ENCODE data around the gene KCTD17. TPM values are rescaled to one million over a fixed set of nuclear protein-coding genes. Genes with fewer than 3 reads are reported as not detected.

The KCTD17 gene
- total RNA-seq, 1 donor from 2014 or later, result 19.2 TPM

DNA sequence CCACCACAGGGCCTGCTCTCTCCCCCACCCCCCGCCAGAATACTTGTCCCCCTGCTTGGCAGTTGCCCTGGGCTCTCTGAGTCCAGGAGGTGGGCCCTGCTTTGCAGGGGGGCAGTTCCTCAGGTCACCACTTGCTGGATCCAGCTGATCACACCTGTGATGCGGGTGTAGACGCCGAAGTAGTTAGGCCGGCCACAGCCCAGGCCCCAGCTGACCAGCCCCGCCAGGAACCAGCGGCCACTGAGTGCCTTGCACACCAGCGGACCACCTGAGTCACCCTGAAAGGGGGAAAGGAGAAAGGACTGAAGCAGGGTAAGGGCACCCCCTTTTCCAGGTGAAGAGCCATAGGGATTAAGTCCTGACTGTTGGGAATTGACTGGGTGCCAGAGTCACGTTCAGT, 14.4 kb downstream of the KCTD17 start:
- DNase-seq, result no peak
- Histone ChIP-seq H3K4me1 (no peaks in the 10 kb centered on the region), H3K9me3 (no peaks in the 10 kb centered on the region), H3K27me3 (peaks cover 24% of the 10 kb centered on the region), H3K4me3 (no peak overlapping the region), H3K27ac (no peak overlapping the region), H3K36me3 (no peaks in the 10 kb centered on the region)
- intact Hi-C loops (cut with DNase I), result no loop called here
- no peak for ATAC-seq
- TF ChIP-seq, protein P1, sequence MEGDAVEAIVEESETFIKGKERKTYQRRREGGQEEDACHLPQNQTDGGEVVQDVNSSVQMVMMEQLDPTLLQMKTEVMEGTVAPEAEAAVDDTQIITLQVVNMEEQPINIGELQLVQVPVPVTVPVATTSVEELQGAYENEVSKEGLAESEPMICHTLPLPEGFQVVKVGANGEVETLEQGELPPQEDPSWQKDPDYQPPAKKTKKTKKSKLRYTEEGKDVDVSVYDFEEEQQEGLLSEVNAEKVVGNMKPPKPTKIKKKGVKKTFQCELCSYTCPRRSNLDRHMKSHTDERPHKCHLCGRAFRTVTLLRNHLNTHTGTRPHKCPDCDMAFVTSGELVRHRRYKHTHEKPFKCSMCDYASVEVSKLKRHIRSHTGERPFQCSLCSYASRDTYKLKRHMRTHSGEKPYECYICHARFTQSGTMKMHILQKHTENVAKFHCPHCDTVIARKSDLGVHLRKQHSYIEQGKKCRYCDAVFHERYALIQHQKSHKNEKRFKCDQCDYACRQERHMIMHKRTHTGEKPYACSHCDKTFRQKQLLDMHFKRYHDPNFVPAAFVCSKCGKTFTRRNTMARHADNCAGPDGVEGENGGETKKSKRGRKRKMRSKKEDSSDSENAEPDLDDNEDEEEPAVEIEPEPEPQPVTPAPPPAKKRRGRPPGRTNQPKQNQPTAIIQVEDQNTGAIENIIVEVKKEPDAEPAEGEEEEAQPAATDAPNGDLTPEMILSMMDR (IDR thresholded peaks at IDR 0.05), result no peak

DNA sequence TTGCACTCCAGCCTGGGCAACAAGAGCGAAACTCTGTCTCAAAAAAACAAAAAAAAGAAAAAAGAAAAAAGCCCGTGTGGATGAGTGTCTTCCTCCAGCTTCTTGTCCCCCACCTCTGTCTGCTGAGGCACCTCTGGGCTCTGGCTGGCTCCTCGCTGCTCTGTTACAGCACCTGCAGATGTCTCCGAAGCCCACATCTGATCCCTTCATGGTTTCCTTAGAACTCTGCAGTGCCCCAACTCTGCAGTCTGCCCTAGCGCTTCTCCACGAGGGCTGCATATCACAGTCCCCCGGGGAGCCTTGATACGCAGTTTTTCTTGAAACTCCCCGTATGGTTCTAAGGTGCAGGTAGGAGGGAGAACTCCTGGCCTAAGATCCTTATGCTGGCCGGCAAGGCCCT, 15.9 kb downstream of the KCTD17 start:
- no peak for ATAC-seq
- TF ChIP-seq, protein P1 (IDR thresholded peaks at IDR 0.05), result no peak
- H3K9me3 ChIP-seq, result no peaks in the 10 kb centered on the region
- no peak overlapping the region for H3K4me3 ChIP-seq
- DNase-seq, result no peak
- H3K4me1 ChIP-seq, result no peaks in the 10 kb centered on the region
- intact Hi-C loops (cut with DNase I), result no loop called here
- no peaks in the 10 kb centered on the region for H3K36me3 ChIP-seq
- H3K27ac ChIP-seq, result no peak overlapping the region
- H3K27me3 ChIP-seq, result peaks cover 24% of the 10 kb centered on the region

DNA sequence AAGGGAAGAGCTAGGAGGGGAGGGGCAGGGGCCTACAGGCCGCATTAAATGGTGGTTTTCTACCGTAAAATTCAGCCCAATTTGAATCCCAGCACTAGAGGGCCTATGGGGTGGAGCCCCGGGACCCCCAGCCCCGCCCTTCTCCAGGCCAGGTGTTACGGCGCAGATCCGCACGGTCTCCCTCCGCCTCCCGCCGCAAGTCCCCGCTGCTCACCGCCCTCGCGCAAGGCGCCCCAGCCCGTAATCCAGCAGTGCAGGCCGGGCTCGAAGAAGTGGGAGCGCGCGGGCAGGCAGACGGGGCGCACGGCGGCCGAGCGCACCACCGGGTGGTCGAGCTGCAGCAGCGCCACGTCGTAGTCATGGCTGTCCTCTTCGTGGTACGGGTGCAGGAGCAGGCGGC, 17.3 kb downstream of the KCTD17 start:
- TF ChIP-seq, protein P1 (IDR thresholded peaks at IDR 0.05), result no peak
- Histone ChIP-seq H3K36me3 (no peaks in the 10 kb centered on the region), H3K9me3 (no peaks in the 10 kb centered on the region), H3K27ac (no peak overlapping the region), H3K4me3 (no peak overlapping the region), H3K27me3 (peaks cover 27% of the 10 kb centered on the region), H3K4me1 (no peaks in the 10 kb centered on the region)
- intact Hi-C loops (cut with DNase I), result no loop called here
- ATAC-seq (no peak), DNase-seq (no peak)

DNA sequence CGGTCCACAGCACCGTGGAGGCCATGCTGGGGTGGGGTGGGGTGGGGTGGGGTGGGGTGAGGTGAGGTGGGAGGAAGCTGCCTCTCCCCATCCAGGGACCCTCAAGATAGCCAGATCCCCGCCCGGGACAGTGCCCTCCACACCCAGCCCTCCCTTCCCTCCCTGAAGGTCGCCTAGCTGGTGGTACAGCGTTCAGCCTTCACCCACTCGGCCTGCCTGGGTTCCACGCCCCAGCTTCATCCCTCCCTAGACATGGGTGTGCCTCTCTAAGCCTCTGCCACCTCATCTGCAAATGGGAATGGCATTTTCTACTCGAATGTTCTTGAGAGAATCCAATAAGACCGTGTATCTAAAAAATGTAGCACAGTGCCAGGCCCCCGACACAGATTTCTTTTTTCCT, 17.8 kb downstream of the KCTD17 start:
- DNase-seq, result no peak
- Histone ChIP-seq H3K4me3 (no peak overlapping the region), H3K4me1 (no peaks in the 10 kb centered on the region), H3K9me3 (no peaks in the 10 kb centered on the region), H3K27me3 (peaks cover 28% of the 10 kb centered on the region), H3K27ac (no peak overlapping the region), H3K36me3 (no peaks in the 10 kb centered on the region)
- ATAC-seq, result no peak
- TF ChIP-seq, protein P1 (IDR thresholded peaks at IDR 0.05), result no peak
- intact Hi-C loops (cut with DNase I), result no loop called here

DNA sequence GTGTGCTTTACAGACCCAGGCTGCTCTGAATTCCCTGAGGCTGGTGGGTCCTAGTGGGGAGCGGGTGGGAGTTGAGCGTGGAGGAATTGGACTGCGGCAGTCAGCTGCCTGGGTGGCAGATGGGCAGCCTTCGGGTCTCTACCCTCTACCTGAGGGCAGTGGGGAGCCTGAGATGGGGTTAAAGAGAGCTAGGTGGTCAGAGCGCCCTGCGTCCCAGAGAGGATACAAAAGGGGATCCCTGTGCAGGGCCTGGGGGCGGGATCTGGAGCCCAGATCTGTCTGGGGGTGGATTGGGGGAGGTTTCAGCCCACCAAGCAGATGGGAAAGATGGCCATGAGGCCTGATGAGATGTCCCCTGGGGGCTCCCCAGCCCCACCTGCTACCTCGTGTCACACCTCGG, 18.2 kb downstream of the KCTD17 start:
- ATAC-seq (no peak), DNase-seq (no peak)
- Histone ChIP-seq H3K4me1 (no peaks in the 10 kb centered on the region), H3K36me3 (no peaks in the 10 kb centered on the region), H3K4me3 (no peak overlapping the region), H3K9me3 (no peaks in the 10 kb centered on the region), H3K27ac (no peak overlapping the region), H3K27me3 (peaks cover 31% of the 10 kb centered on the region)
- TF ChIP-seq, protein P1 (IDR thresholded peaks at IDR 0.05), result no peak
- intact Hi-C loops (cut with DNase I), result no loop called here

DNA sequence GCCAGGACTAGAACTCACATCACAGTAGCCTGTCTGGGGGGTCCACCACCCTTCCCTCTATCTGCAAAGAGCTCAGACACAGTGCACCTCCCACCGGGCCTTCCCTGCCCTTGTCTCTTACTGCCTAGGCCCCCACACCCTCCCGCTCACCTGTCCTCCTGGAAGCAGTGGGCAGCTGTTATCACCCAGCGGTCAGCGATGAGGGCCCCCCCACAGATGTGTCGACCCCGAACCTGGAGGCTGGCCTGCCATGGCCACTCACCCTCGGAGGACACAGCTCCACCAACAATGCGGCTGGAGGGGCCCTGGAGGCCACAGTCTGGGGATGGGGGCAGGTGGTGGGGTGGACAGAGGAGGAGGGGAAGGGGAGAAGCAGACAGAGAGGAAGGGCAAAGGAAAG, 18.8 kb downstream of the KCTD17 start:
- ATAC-seq (no peak), DNase-seq (no peak)
- intact Hi-C loops (cut with DNase I), result no loop called here
- H3K4me3 ChIP-seq, result no peak overlapping the region
- peaks cover 37% of the 10 kb centered on the region for H3K27me3 ChIP-seq
- no peaks in the 10 kb centered on the region for H3K9me3 ChIP-seq
- no peak overlapping the region for H3K27ac ChIP-seq
- TF ChIP-seq, protein P1 (IDR thresholded peaks at IDR 0.05), result no peak
- no peaks in the 10 kb centered on the region for H3K36me3 ChIP-seq
- no peaks in the 10 kb centered on the region for H3K4me1 ChIP-seq
